ENCODE results near the gene ACVRL1.

ACVRL1 gene

GRCh38 chr12:51915951-51916350 is 8.6 kb downstream of the ACVRL1 start:
- DNase-seq (ENCODE audit: low read depth in 2 of 2): no peak

DNA sequence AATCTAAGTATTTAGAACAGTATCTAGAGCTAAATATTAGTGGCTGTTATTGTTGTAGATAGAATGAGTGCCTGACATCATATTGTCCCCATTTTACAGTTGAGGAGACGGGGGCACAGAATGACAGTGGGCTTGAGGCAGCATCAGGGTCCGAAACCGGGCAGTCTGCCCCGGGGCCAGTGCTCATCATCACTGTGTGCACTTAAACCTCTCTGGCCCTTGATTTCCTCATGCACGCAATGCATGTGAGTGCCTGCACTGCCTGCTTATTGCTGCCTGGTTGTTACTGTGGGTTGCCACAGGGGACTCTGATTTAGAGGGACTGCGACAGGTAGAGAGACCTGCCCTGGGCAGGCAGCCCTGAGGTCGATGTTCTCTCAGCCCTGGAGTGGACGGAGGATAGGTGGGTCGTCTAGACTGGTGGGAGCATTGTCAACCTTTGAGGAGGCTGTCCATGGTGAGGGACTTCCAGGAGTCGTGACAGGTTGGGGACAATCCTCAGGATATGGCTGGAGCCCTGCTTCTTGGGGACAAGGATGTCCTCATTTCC is 9.8 kb downstream of the ACVRL1 start:
- DNase-seq (ENCODE audit: low read depth in 2 of 2): no peak

DNA sequence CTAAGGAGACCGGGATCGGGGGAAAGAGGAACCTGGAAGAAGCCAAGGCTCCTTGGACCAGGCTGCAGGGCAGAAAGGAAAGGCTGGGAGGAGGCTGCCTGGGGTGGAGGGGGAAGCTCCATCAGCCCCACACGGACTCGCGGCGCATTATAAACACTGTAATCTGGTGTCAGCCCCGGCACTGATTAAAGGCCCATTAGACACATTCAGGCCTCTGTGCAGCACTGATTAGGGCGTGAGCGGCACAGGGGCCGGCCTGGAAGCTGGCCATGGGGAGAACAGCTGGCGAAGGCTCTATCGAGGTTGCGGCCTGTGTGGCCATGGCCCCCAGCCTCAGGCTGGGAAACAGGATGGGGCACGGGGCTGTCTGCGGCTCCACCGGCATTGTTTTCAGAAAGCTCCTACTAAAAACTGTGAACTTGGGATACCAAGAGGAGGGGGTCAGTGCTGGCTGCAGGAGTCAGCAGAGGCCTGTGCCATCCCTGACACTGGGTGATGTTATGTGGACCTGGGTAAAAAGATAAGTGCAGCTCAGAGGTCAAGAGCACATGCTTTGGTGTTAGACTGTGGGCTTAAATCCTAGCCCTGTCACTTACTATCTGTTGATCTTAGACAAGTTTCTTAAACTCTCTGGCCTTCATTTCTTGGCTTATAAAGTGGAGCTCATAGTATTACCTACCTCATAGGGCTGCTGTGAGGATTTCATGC is 10.6 kb downstream of the ACVRL1 start:
- no peak for DNase-seq (ENCODE audit: low read depth in 2 of 2)

DNA sequence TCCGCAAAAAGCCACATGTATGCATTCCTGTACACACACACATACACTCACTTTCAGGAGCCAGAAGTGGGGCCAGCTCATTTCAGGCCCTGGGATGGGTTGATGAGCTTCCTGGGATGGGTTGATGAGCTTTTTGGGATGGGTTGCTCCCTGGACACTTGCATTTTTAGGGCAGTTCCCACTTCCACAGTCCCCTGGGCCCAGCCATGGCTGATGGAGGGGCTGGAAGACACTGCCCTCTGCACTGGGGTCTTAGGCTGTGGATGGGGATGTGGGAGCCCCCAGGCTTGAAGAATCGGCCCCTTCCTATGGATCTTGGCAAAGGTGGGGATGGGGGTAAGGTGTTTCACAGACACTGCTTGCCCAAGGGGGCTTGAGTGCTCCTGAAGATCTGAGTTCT is 12.7 kb downstream of the ACVRL1 start:
- DNase-seq (ENCODE audit: low read depth in 2 of 2): no peak

- no peak for DNase-seq (ENCODE audit: low read depth in 2 of 2)
These were observed 13.9 kb downstream of the ACVRL1 start for GRCh38 chr12:51921017-51921725.

GRCh38 chr12:51922146-51922545 is 14.8 kb downstream of the ACVRL1 start:
- DNase-seq (ENCODE audit: low read depth in 2 of 2): no peak

GRCh38 chr12:51922762-51923505 is 15.6 kb downstream of the ACVRL1 start:
- no peak for DNase-seq (ENCODE audit: low read depth in 2 of 2)

DNA sequence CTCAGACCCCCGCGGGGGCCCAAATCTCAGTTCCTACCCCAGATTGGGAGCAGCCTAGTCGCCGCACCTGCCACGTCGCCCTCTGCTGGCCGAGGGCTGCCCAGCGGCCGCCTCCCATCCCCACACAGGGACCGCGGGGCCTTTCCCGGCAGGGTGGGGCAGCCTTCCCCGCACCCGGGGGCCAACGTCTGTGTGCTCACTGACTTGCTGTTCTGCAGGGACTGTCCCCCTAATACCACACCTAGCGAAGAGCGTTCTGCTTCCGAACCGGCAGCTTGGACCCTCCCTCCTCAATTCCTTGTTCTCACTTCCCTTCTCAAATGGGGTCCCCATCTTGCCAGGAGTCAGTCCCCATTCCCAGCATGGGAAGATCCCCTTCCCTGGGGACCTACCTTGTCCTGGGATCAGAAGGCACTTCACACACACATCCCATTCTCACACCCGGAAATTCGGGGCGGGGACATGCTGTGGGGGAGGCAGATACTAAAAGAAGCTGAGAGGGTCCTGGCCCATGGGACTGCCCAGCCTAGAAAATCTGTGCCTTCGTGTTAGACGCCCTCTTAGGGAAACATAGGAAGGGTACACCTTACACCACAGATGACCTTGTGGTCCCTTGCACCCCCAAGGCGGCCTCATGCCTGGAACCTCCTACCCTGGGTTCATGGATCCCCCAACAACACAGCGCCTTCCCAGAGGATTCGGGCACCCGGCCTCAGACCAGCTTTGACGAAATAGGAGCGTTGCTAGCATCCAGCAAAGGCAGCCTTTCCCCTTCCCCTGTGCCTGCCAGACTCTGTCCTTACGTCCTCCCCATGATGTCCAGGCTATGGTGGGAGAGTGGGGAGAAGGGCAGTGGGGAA is 16.4 kb downstream of the ACVRL1 start:
- peak; percentile 44 to 62 for DNase-seq (ENCODE audit: low read depth in 2 of 2)

DNA sequence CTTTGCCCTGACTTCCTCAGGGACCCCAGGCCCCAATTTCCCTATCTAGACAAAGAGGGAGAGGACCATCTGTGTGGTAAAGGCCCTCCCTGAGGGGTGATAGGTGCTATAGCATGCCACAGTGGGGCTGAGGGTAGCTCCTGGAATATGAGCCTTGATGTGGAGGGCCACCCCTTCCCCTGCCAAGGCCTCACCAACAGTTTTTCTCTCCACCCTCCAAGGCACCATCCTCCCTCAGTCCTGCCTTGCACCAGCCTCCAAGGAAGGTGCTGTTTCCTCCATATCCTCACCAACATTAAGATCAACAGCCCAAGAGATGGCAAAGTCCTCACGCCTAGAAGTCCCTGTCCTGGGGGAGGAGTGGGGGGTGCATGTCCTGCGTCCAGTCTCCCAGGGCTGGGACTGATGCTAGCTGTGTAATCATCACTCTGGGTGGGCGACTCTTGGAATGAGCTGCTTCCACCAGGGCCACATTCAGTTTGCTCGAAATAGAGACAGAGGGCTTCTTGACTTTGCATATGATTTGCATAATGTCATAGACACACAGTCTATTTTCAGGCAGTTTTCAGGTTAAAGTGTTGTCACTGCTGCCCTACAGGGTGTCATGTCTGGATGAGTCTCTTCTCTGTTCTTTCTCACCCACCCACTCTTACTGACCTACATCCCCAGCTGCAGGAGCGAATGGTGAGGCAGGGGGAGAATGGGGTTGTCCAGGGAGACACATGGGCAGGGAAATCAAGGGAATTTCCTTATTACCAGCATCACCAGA is 17.4 kb downstream of the ACVRL1 start:
- no peak for DNase-seq (ENCODE audit: low read depth in 2 of 2)

- no peak for DNase-seq (ENCODE audit: low read depth in 2 of 2)
These were observed 18.2 kb downstream of the ACVRL1 start for GRCh38 chr12:51925346-51926063.

GRCh38 chr12:51926064-51926632 is 18.8 kb downstream of the ACVRL1 start:
- no peak for DNase-seq (ENCODE audit: low read depth in 2 of 2)

- peak; percentile 30 to 37 for DNase-seq (ENCODE audit: low read depth in 2 of 2)
These were observed 19.4 kb downstream of the ACVRL1 start for GRCh38 chr12:51926718-51927117.

DNA sequence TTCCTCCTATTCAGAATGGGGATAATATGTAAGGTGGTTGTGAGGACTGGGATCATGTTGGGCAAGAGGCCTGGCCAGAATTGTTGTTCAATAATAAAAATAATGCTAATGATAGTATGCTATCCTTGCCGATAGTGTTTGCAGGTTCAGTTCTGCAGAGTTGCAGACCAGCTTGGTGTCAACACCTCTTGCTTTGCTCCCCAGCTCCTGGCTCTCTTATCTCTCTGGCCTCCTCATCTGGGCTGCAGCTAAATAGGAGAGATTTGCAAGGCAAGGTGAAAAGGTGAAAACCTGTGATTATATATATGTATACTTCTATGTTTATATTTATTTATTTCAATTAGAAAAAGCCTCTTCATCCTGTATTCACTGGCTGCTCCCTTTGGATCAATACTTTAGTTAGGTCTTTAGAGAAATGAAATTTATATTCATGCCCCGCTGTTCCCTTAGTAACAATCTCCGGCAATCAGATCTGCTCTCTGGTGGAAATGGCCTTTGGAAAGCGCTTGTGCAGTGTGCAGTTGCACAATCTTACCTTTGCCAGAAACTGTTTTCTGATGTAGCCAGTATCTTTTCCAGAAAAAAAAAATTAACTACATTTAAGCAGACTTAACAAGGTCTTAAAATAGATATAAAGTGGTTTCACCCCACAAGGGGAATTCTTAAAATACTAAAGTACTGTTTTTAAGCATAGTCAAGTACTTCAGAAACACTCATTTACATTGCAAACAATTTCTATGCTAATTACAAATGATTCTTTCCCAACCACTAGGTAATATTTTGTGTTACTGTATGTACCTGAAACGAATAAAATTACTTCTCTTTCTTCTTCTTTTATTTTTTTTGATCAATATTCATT is 25.1 kb downstream of the ACVRL1 start:
- no peak for DNase-seq (ENCODE audit: low read depth in 2 of 2)

GRCh38 chr12:51934080-51934479 is 26.8 kb downstream of the ACVRL1 start:
- DNase-seq (ENCODE audit: low read depth in 2 of 2): no peak

GRCh38 chr12:51937926-51938325 is 30.6 kb downstream of the ACVRL1 start:
- DNase-seq (ENCODE audit: low read depth in 2 of 2): no peak

DNA sequence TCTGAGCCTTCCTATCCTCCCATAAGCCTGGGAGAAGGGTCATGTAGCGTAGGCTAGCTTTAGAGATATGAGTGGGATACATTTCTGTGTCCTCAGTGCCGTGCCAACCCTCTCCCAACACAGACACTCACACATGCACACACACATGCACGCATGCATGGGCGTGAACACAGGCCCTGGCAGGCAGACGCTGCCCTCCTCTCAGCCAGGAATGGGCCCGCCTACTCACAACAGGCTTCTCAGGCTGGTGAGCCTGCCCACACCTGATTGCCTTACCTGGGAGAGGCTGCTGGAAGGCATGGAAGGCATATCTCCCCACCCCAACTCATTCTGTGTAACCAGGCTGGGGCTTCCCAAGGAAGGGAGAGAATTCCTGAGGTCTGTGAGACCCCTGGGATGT is 31.4 kb downstream of the ACVRL1 start:
- DNase-seq (ENCODE audit: low read depth in 2 of 2): no peak

GRCh38 chr12:51941011-51941581 is 33.8 kb downstream of the ACVRL1 start:
- DNase-seq (ENCODE audit: low read depth in 2 of 2): no peak

- DNase-seq (ENCODE audit: low read depth in 2 of 2): no peak
These were observed 34.3 kb downstream of the ACVRL1 start for GRCh38 chr12:51941604-51942003.

Data from stimulated activated CD4-positive, alpha-beta T cell treated with anti-CD3 and anti-CD28 coated beads, Interleukin-1b, Interleukin-23, amount 100 ng/mL, for 4 hours (primary cell).